Chondrocyte (in vitro differentiated cells): ENCODE results near the gene SREBF2. TPM values are rescaled to one million over a fixed set of nuclear protein-coding genes. Genes with fewer than 3 reads are reported as not detected.
A peak's percentile ranks its signal among the peaks of the same experiment; 100 is the strongest.

Experiments
- DNase-seq: peaks from one replicate; pipeline ENCODE4 v3.0.0; 2021; ENCODE audit warnings: mixed read lengths, low spot score
- H3K27ac Mint-ChIP-seq: one replicate; pipeline ENCODE4 v1.8.0; 2021; ENCODE audit warnings: mild to moderate bottlenecking, moderate library complexity, mixed read lengths; ENCODE audit not compliant: unreplicated experiment
- H3K27me3 Mint-ChIP-seq: 2 replicates; pipeline ENCODE4 v1.8.0; 2021; ENCODE audit warnings: low read depth, mixed read lengths
- H3K36me3 Mint-ChIP-seq: 2 replicates; pipeline ENCODE4 v1.8.0; 2021; ENCODE audit warnings: low read depth, mixed read lengths
- H3K4me1 Mint-ChIP-seq: 2 replicates; pipeline ENCODE4 v1.8.0; 2021; ENCODE audit warnings: low read depth, mild to moderate bottlenecking, mixed read lengths
- H3K4me3 Mint-ChIP-seq: one replicate; pipeline ENCODE4 v1.8.0; 2021; ENCODE audit warnings: mild to moderate bottlenecking, moderate library complexity, mixed read lengths; ENCODE audit not compliant: unreplicated experiment
- H3K9me3 Mint-ChIP-seq: 2 replicates; pipeline ENCODE4 v1.8.0; 2021; ENCODE audit warnings: low read depth, mixed read lengths
- total RNA-seq: library from RNA; stranded (reverse); gene quantifications from 3 replicates; pipeline ENCODE4 v1.2.1, GENCODE V29; 2021
- TF ChIP-seq, protein P1 (sequence below): fragments of 200-600 bp; sonication (generic); IDR thresholded peaks from 2 replicates; pipeline ENCODE4 v1.5.0; 2021; ENCODE audit warnings: antibody characterized with exemption, mild to moderate bottlenecking, moderate library complexity

The SREBF2 gene
- total RNA-seq, 1 donor from 2014 or later: 106 TPM

DNA sequence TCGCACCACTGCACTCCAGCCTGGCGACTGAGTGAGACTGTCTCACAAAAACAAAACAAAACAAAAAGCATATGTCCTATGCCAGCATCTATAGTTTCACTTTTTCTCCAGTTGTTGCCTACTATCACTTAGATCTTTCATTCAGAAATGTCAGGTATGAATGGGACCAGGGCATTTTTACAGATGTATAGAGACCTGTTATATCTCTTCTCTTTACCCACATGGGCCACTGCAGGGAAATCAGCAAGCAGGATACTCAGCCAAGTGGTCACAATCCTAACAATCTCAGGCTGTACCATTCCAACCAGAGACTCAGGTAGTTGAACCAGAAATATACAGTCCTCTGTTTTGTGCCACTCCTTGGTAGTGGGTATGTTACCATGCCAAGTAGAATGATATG is 16.0 kb upstream of the SREBF2 start:
- peaks cover 4% of the 10 kb centered on the region for H3K36me3 Mint-ChIP-seq
- TF ChIP-seq, protein P1, sequence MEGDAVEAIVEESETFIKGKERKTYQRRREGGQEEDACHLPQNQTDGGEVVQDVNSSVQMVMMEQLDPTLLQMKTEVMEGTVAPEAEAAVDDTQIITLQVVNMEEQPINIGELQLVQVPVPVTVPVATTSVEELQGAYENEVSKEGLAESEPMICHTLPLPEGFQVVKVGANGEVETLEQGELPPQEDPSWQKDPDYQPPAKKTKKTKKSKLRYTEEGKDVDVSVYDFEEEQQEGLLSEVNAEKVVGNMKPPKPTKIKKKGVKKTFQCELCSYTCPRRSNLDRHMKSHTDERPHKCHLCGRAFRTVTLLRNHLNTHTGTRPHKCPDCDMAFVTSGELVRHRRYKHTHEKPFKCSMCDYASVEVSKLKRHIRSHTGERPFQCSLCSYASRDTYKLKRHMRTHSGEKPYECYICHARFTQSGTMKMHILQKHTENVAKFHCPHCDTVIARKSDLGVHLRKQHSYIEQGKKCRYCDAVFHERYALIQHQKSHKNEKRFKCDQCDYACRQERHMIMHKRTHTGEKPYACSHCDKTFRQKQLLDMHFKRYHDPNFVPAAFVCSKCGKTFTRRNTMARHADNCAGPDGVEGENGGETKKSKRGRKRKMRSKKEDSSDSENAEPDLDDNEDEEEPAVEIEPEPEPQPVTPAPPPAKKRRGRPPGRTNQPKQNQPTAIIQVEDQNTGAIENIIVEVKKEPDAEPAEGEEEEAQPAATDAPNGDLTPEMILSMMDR: no peak
- DNase-seq: no peak
- no peak overlapping the region for H3K27ac Mint-ChIP-seq
- H3K27me3 Mint-ChIP-seq: no peaks in the 10 kb centered on the region
- H3K4me1 Mint-ChIP-seq: no peaks in the 10 kb centered on the region
- H3K4me3 Mint-ChIP-seq: no peak overlapping the region
- H3K9me3 Mint-ChIP-seq: no peaks in the 10 kb centered on the region

DNA sequence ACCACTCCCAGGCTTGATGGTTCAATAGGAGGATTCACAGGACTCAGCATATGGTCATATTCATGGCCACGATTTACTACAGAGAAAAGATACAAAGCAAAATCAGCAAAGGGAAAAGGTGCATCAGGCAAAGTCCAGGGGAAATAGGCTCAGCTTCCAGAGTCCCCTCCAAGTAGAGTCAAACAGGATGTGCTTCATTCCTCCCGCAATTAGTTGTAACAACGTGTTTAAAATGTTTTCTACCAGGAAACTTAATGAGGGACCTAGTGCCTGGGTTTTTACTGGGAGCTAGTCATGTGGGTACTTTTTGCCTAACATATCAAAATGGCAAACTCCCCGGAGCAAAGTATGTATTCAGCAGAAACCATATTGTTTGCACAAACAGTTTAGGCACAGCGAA is 14.9 kb upstream of the SREBF2 start:
- TF ChIP-seq, protein P1: no peak
- Mint-ChIP-seq H3K4me3 (no peak overlapping the region), H3K27ac (no peak overlapping the region), H3K27me3 (no peaks in the 10 kb centered on the region), H3K9me3 (no peaks in the 10 kb centered on the region), H3K4me1 (no peaks in the 10 kb centered on the region), H3K36me3 (peaks cover 4% of the 10 kb centered on the region)
- no peak for DNase-seq

DNA sequence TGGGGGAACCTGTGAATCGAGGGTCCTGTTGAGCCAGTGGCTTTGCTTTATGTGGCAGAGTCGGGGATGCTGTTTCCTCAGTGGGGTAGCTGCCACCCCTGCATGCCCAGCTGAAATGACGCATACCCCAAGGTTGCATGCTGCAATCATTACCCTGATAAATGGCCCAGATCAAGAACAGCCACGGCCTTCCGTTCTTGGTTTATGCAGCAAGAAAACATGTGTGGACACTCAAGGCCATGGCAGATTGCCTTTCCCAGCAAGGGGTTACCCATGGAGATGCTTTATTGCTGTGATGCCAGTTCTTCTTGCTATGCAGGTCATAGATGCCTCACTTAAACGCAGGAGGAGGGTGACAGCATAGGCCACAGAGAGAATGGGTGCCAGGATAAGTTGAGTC is 14.3 kb upstream of the SREBF2 start:
- H3K4me1 Mint-ChIP-seq: peaks cover under 1% of the 10 kb centered on the region
- peaks cover 4% of the 10 kb centered on the region for H3K36me3 Mint-ChIP-seq
- H3K27me3 Mint-ChIP-seq: no peaks in the 10 kb centered on the region
- no peak overlapping the region for H3K4me3 Mint-ChIP-seq
- TF ChIP-seq, protein P1: no peak
- H3K9me3 Mint-ChIP-seq: no peaks in the 10 kb centered on the region
- H3K27ac Mint-ChIP-seq: no peak overlapping the region
- peak; percentile 15 for DNase-seq

DNA sequence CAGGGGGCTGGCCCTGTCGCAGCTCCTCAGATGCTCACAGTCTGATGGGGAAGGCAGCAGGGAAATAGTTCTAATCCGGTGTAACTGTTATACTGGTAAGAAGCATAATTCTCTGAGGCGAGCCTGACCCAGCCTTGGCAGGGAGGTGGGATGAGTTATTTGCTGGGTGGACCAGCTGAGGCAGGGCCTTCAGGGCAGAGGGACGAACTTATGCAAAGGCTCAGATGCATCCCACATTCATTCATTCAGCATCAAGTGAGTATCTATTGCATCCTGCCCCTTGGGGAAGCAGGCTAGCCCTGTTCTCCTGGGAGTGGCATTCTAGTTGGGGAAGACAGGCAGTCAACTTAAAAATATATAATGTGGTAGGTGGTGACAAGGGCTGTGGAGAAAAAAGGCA is 13.6 kb upstream of the SREBF2 start:
- Mint-ChIP-seq H3K36me3 (peaks cover 2% of the 10 kb centered on the region), H3K27ac (no peak overlapping the region), H3K9me3 (no peaks in the 10 kb centered on the region), H3K4me3 (no peak overlapping the region), H3K27me3 (no peaks in the 10 kb centered on the region), H3K4me1 (peaks cover 7% of the 10 kb centered on the region)
- DNase-seq: peak; percentile 26
- TF ChIP-seq, protein P1: no peak

DNA sequence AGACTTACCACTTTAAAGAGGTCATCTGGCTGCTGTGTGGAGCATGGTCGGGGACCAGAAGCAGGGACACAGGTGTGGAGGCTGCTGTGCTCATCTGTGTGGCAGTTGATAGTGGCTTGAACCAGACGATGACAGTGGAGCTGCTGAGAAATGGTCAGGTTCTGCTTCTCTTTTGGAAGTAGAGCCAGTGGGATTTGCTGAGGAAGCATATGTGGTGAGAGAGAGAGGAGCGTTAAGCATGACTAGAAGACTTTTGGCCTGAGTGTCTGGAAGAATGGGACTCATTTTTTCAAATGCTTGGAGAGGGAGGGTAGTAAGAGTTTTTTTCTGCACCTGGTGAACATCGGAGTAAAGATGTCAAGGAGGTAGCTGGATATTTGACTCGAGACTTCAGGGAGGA is 12.5 kb upstream of the SREBF2 start:
- Mint-ChIP-seq H3K36me3 (peaks cover 2% of the 10 kb centered on the region), H3K4me3 (no peak overlapping the region), H3K4me1 (peaks cover 18% of the 10 kb centered on the region), H3K9me3 (no peaks in the 10 kb centered on the region), H3K27me3 (no peaks in the 10 kb centered on the region), H3K27ac (no peak overlapping the region)
- TF ChIP-seq, protein P1: no peak
- DNase-seq: peak; percentile 29
